GM23338 (cell line): Measurements from ENCODE around the gene CA12. TPM values are rescaled to one million over a fixed set of nuclear protein-coding genes. Genes with fewer than 3 reads are reported as not detected.

Experiments
- ATAC-seq: fragments of 200-7000 bp; cut with Tn5 transposase; 3 replicates; pipeline ENCODE4 v1.9.1; 2020
- DNase-seq: peaks from one replicate; pipeline ENCODE4 v3.0.0-alpha.2; 2015; ENCODE audit warnings: low spot score
- H2AFZ ChIP-seq: fragments of 200-600 bp; sonication (generic); 2 replicates; pipeline ENCODE4 v1.8.0; 2016; ENCODE audit warnings: antibody characterized with exemption, mild to moderate bottlenecking, moderate library complexity
- H3F3A ChIP-seq: fragments of 200-600 bp; sonication (generic); replicated peaks from 2 replicates; pipeline ENCODE4 v1.8.0; 2017; ENCODE audit warnings: antibody characterized with exemption, mixed run types, low read depth
- H3K27ac ChIP-seq: fragments of 200-600 bp; sonication (generic); 2 replicates; pipeline ENCODE4 v1.6.1; 2016; ENCODE audit warnings: low read depth
- H3K27me3 ChIP-seq: fragments of 200-600 bp; sonication (generic); 2 replicates; pipeline ENCODE4 v1.8.0; 2016; ENCODE audit warnings: mild to moderate bottlenecking, mixed run types, moderate library complexity; ENCODE audit not compliant: insufficient read depth
- H3K36me3 ChIP-seq: fragments of 200-600 bp; sonication (generic); 2 replicates; pipeline ENCODE4 v1.8.0; 2016; ENCODE audit warnings: mild to moderate bottlenecking; ENCODE audit not compliant: insufficient read depth
- H3K4me1 ChIP-seq: fragments of 200-600 bp; sonication (generic); 2 replicates; pipeline ENCODE4 v1.8.0; 2016; ENCODE audit warnings: mild to moderate bottlenecking, moderate library complexity; ENCODE audit not compliant: insufficient read depth
- H3K4me2 ChIP-seq: fragments of 200-600 bp; sonication (generic); 2 replicates; pipeline ENCODE4 v1.7.1; 2017; ENCODE audit warnings: mixed run types
- H3K4me3 ChIP-seq: fragments of 200-600 bp; sonication (generic); 2 replicates; pipeline ENCODE4 v1.6.1; 2016; ENCODE audit warnings: mixed run types
- H3K79me2 ChIP-seq: fragments of 200-600 bp; sonication (generic); replicated peaks from 2 replicates; pipeline ENCODE4 v1.8.0; 2017; ENCODE audit warnings: mild to moderate bottlenecking; ENCODE audit not compliant: insufficient read depth
- H3K9me2 ChIP-seq: fragments of 200-600 bp; sonication (generic); 2 replicates; pipeline ENCODE4 v1.8.0; 2017; ENCODE audit not compliant: insufficient read depth
- H4K20me1 ChIP-seq: fragments of 200-600 bp; sonication (generic); replicated peaks from 2 replicates; pipeline ENCODE4 v1.8.0; 2017; ENCODE audit warnings: mild to moderate bottlenecking; ENCODE audit not compliant: insufficient read depth
- H3K27ac Mint-ChIP-seq: 2 replicates; pipeline ENCODE4 v1.8.0; 2020; ENCODE audit warnings: inconsistent platforms, mild to moderate bottlenecking, moderate library complexity, mixed read lengths
- H3K27me3 Mint-ChIP-seq: 3 replicates; pipeline ENCODE4 v1.8.0; 2022; ENCODE audit warnings: low read depth, mild to moderate bottlenecking, moderate library complexity, mixed read lengths, inconsistent platforms; ENCODE audit not compliant: insufficient read depth, poor library complexity
- H3K36me3 Mint-ChIP-seq: 3 replicates; pipeline ENCODE4 v1.8.0; 2021; ENCODE audit warnings: low read depth, mild to moderate bottlenecking, inconsistent platforms, moderate library complexity, mixed read lengths
- H3K4me1 Mint-ChIP-seq: 3 replicates; pipeline ENCODE4 v1.8.0; 2020; ENCODE audit warnings: mild to moderate bottlenecking, inconsistent platforms, mixed read lengths
- H3K4me3 Mint-ChIP-seq: 3 replicates; pipeline ENCODE4 v1.8.0; 2021; ENCODE audit warnings: moderate library complexity, mild to moderate bottlenecking, inconsistent platforms, mixed read lengths
- H3K9me3 Mint-ChIP-seq: 3 replicates; pipeline ENCODE4 v1.8.0; 2020; ENCODE audit warnings: moderate library complexity, mild to moderate bottlenecking, inconsistent platforms, mixed read lengths
- CREB1 ChIP-seq: fragments of 250-450 bp; sonication (Bioruptor Pico); IDR thresholded peaks from 2 replicates; pipeline ENCODE4 v1.5.0; 2020; ENCODE audit warnings: low read depth, mild to moderate bottlenecking, moderate library complexity
- CTCF ChIP-seq, 2 experiments: fragments of 200-600 bp in 1 of 2; sonication (generic) in 1 of 2; conservative IDR thresholded peaks; 2 replicates each; pipeline versions ENCODE4 v1.5.1 to v1.6.1; 2016 to 2017; ENCODE audit warnings: antibody characterized with exemption in 2 of 2, low read depth in 2 of 2, mild to moderate bottlenecking in 2 of 2, moderate library complexity in 1 of 2
- ETS1 ChIP-seq: IDR thresholded peaks from 2 replicates; pipeline ENCODE4 v1.6.1; 2016; ENCODE audit warnings: antibody characterized with exemption
- EZH2 ChIP-seq: fragments of 200-600 bp; sonication (generic); IDR thresholded peaks from one replicate; pipeline ENCODE4 v1.8.0; 2017; ENCODE audit warnings: antibody characterized with exemption, mild to moderate bottlenecking, low read depth; ENCODE audit not compliant: unreplicated experiment
- EZH2phosphoT487 ChIP-seq: fragments of 200-600 bp; sonication (generic); IDR thresholded peaks from one replicate; pipeline ENCODE4 v1.8.1; 2018; ENCODE audit warnings: antibody characterized with exemption; ENCODE audit not compliant: unreplicated experiment
- JUNB ChIP-seq: IDR thresholded peaks from one replicate; pipeline ENCODE4 v1.6.1; 2016; ENCODE audit warnings: antibody characterized with exemption; ENCODE audit not compliant: unreplicated experiment
- NANOG ChIP-seq: IDR thresholded peaks from 2 replicates; pipeline ENCODE4 v1.6.1; 2016; ENCODE audit warnings: antibody characterized with exemption, borderline replicate concordance
- POLR2AphosphoS5 ChIP-seq: IDR thresholded peaks from 2 replicates; pipeline ENCODE4 v1.6.1; 2016; ENCODE audit warnings: antibody characterized with exemption, low read depth
- REST ChIP-seq: IDR thresholded peaks from one replicate; pipeline ENCODE4 v1.6.1; 2018; ENCODE audit warnings: antibody characterized with exemption; ENCODE audit not compliant: unreplicated experiment
- STAT1 ChIP-seq: IDR thresholded peaks from one replicate; pipeline ENCODE4 v1.6.1; 2016; ENCODE audit warnings: antibody characterized with exemption; ENCODE audit not compliant: unreplicated experiment
- ZNF114 ChIP-seq: fragments of 250-450 bp; sonication (Bioruptor Pico); IDR thresholded peaks from 2 replicates; pipeline ENCODE4 v1.5.0; 2020; ENCODE audit warnings: mild to moderate bottlenecking, moderate library complexity
- ZNF331 ChIP-seq: fragments of 250-450 bp; sonication (Bioruptor Pico); IDR thresholded peaks from 2 replicates; pipeline ENCODE4 v1.5.0; 2020; ENCODE audit warnings: low read depth, mild to moderate bottlenecking, moderate library complexity
- ZNF462 ChIP-seq: fragments of 250-450 bp; sonication (Bioruptor Pico); IDR thresholded peaks from 2 replicates; pipeline ENCODE4 v1.5.0; 2020; ENCODE audit warnings: mild to moderate bottlenecking, moderate library complexity
- polyA plus RNA-seq: library from polyadenylated mRNA; unstranded; fragments of >200 nt; fragmentation: Nextera tagmentation; extraction: Ambion mirVana; gene quantifications from 2 replicates; pipeline ENCODE4 v1.2.1, GENCODE V29; 2016
- total RNA-seq: library from RNA; depleted of rRNA; stranded (reverse); fragments of >200 nt; shearing (Covaris generic); gene quantifications from 2 replicates; pipeline ENCODE4 v1.2.3, GENCODE V29; 2014

The CA12 gene
- total and polyA plus RNA-seq, 2 experiments from 2014 or later = 2.9 to 5.2 TPM

- Histone ChIP-seq H3K79me2 (no peaks in the 10 kb centered on the region), H3K4me3 (no peak overlapping the region), H4K20me1 (no peaks in the 10 kb centered on the region), H3K27me3 (no peaks in the 10 kb centered on the region), H3K36me3 (no peaks in the 10 kb centered on the region; the same call in 1 of the 2 replicates), H3F3A (no peaks in the 10 kb centered on the region), H3K9me2 (no peaks in the 10 kb centered on the region), H3K27ac (no peak overlapping the region), H3K4me1 (no peaks in the 10 kb centered on the region; the same call in 1 of the 2 replicates), H3K4me2 (no peak overlapping the region), H2AFZ (no peak overlapping the region)
- H3K27ac Mint-ChIP-seq = no peak overlapping the region
- H3K9me3 Mint-ChIP-seq = no peaks in the 10 kb centered on the region
- TF ChIP-seq CTCF (conservative IDR thresholded peaks at IDR 0.05; ENCODE audit: low read depth in 2 of 2) (no peak), ZNF114 (CRISPR knock-in tag) (no peak), CREB1 (CRISPR knock-in tag) (no peak), ZNF331 (CRISPR knock-in tag) (no peak), ETS1 (no peak), POLR2AphosphoS5 (no peak), EZH2 (no peak), ZNF462 (CRISPR knock-in tag) (no peak), EZH2phosphoT487 (no peak), JUNB (no peak), STAT1 (no peak), NANOG (no peak), REST (no peak)
- H3K4me3 Mint-ChIP-seq = no peak overlapping the region
- no peaks in the 10 kb centered on the region for H3K4me1 Mint-ChIP-seq
- ATAC-seq = no peak
- H3K36me3 Mint-ChIP-seq = no peaks in the 10 kb centered on the region
- H3K27me3 Mint-ChIP-seq = peaks cover 3% of the 10 kb centered on the region
- no peak for DNase-seq
These were observed 33.0 kb upstream of the CA12 start for GRCh38 chr15:63414474-63415120.
